ENCODE measurements around the gene DHX58. TPM values are rescaled to one million over a fixed set of nuclear protein-coding genes. Genes with fewer than 3 reads are reported as not detected.

DHX58 gene
- total and polyA plus RNA-seq, 10 of the 15 experiments (the other 5 are each of a cell fraction or from before 2014, with no cell fraction given) = 3.5 to 69.8 (median 16.4) TPM

GRCh38 chr17:42052346-42052877, 60.1 kb downstream of the DHX58 start:
- ChIA-PET SMC1A (ENCODE audit: uncharacterized antibody, unreplicated experiment) (interaction anchor here (0.7 kb wide), 1 partner anchor 35 kb away, joined by 4 read pairs; no protein-coding TSS in a partner anchor), RAD21 (ENCODE audit: unreplicated experiment) (no interaction called here), CTCF (no interaction called here), POLR2A (no interaction called here)
- BruUV-seq (replicated peaks) = no TSS peak
- no peak for DNase-seq (ENCODE audit: low read depth, low spot score)
- TF ChIP-seq E4F1 (IDR thresholded peaks at IDR 0.05; ENCODE audit: borderline replicate concordance, partially characterized antibody) (no peak), HDGF (IDR thresholded peaks at IDR 0.05) (no peak), CBX5 (IDR thresholded peaks at IDR 0.05; ENCODE audit: low read depth) (no peak), IRF3 (IDR thresholded peaks at IDR 0.05) (no peak), TAF1 (IDR thresholded peaks at IDR 0.05; ENCODE audit: borderline replicate concordance, low read depth, low read length) (no peak), NKRF (conservative IDR thresholded peaks at IDR 0.05) (no peak)
- Histone ChIP-seq H4K20me1 (ENCODE audit: control insufficient read depth, insufficient read depth) (no peaks in the 10 kb centered on the region), H3K79me2 (ENCODE audit: control insufficient read depth, insufficient read depth, low read length) (no peaks in the 10 kb centered on the region), H3K4me3 (no peak overlapping the region), H3K36me3 (ENCODE audit: control insufficient read depth in 2 of 2, insufficient read depth in 2 of 2, low read length in 1 of 2) (no peaks in the 10 kb centered on the region), H3K4me2 (ENCODE audit: control insufficient read depth, insufficient read depth) (no peak overlapping the region), H3K27ac (ENCODE audit: control insufficient read depth, insufficient read depth) (no peak overlapping the region), H2AFZ (ENCODE audit: control insufficient read depth, low read depth, low read length) (no peak overlapping the region), H3K27me3 (replicated peaks in 1 of 2; ENCODE audit: control insufficient read depth in 2 of 2, insufficient read depth in 2 of 2, low read length in 1 of 2) (peaks cover 4 to 5% of the 10 kb centered on the region in 2 experiments), H3K4me1 (ENCODE audit: control insufficient read depth, insufficient read depth, low read length) (no peaks in the 10 kb centered on the region), H3K9me3 (replicated peaks; ENCODE audit: control insufficient read depth, insufficient read depth, low read length) (peaks cover 8% of the 10 kb centered on the region; the same call in 2 of the 3 replicates), H3K9ac (ENCODE audit: control insufficient read depth, insufficient read depth, low read length) (no peak overlapping the region)
- in situ Hi-C loops (cut with MboI) (no loop called here), intact Hi-C loops (cut with micrococcal nuclease; ENCODE audit: unreplicated experiment) (no loop called here)
- no peak for FAIRE-seq
- whole genome bisulfite sequencing (ENCODE audit: insufficient coverage, insufficient replicate concordance, low lambda C conversion rate, missing lambda C conversion rate) = 31% methylated on average over 6 of the region's 6 CpGs
- ATAC-seq = no peak
